HG02840 (cell line): ENCODE data around the gene XRCC1.

Source experiments
- ATAC-seq: cut with Tn5 transposase; IDR thresholded peaks from one replicate; pipeline ENCODE4 v1.9.1; 2021; ENCODE audit warnings: mild to moderate bottlenecking, moderate library complexity, moderate number of reproducible peaks; ENCODE audit not compliant: unreplicated experiment, low FRiP score

XRCC1 gene, protein sequence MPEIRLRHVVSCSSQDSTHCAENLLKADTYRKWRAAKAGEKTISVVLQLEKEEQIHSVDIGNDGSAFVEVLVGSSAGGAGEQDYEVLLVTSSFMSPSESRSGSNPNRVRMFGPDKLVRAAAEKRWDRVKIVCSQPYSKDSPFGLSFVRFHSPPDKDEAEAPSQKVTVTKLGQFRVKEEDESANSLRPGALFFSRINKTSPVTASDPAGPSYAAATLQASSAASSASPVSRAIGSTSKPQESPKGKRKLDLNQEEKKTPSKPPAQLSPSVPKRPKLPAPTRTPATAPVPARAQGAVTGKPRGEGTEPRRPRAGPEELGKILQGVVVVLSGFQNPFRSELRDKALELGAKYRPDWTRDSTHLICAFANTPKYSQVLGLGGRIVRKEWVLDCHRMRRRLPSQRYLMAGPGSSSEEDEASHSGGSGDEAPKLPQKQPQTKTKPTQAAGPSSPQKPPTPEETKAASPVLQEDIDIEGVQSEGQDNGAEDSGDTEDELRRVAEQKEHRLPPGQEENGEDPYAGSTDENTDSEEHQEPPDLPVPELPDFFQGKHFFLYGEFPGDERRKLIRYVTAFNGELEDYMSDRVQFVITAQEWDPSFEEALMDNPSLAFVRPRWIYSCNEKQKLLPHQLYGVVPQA

DNA sequence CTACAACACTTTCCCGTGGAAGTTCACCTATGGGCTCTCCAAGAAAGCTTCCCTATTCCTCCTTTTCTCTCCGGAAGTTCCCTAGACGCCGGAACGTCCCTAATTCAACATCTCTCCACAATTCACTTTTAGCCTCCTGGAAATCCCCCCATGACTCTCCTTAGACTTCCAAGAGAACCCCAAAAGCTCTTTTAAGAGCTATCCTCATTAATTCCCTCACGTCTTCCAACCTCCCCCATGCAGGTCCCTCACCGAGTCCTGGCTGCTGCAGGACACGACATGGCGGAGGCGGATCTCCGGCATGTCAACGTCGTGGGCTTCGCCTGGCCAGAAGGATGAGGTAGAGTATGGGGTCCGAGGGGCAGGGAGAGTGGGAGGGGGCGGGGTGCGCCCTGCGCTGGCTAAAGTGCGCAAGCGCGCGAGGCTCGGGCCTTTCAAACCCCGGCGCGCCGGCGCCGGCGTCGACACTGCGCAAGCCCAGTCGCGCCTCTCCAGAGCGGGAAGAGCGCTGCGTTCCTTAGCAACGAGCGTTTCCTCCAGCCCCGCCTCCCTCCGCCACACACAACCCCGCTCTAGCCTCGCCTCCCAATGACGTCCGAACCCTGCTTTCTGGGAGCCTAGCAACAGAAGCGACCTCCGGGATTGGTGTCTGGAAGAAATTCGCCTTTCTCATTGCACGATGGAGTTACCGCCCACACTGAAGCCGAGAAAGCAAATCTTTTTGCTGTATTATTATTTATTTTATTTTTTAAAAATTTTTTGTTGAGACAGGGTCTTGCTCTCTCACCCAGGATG lies at the start of gene XRCC1, which contains the start of gene PINLYP:
Gene XRCC1, minus strand, starts transcription at position 372 of the 795 bp plus-strand sequence. Its CDS starts 69 bp downstream, at position 303.
Gene PINLYP, plus strand, starts transcription at position 646 of the 795 bp plus-strand sequence. CDS start 1,391 bp downstream, outside the sequence.
- ATAC-seq: peak; percentile 96

DNA sequence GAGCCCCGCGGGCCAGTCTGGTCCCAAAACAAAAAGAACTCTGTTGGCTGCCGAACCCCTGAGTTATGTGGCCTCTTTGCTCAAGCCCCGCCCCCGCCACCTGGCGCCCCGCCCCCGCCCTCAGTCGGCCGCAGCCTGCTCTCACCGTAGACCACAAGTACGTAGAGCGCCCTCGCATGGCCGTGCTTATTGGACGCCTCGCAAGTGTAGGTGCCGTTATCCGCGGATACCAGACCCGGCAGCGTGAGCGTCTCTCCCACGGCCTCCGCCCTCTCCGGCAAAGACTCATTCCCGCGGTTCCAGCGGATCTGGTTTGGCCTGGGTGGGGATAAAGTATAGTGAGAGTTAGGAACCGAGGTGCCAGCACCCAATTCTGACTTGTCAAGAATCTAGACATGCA lies 49.6 kb upstream of the XRCC1 start:
- no peak for ATAC-seq

DNA sequence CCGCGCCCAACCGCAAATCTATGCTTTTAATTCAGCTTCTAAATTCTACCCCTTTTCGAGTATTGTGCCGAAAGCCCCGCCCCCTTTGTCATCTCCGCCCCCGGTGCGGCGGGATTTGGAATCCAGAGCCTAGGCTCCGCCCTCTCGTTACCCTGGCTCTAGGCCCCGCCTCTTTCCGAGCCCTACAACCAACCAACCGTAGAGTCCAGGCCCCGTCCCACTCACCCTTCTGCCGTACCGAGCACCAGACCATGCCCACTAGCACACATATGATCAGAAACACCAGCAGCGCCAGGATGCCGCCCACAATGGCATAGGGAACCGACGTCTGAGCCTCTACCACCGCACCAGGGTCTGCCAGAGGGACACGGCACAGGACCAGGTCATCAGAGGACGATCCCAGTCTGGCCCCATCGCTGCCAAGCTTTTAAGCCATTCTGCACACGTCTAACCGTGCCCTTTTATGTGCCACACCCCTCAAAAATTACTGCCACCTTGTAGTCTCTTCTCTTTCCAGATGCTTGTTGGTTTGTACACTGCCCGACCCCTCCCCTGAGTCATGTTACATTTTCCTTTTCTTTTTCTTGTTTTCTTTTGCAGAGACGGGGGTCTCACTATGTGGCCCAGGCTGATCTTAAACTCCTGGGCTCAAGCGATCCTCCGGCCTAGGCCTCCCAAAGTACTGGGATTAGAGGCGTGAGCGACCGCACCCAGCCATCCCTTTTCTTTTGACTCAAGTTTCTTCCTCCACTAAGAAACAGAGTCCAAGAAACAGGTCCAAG lies 48.8 kb upstream of the XRCC1 start:
- ATAC-seq: no peak

DNA sequence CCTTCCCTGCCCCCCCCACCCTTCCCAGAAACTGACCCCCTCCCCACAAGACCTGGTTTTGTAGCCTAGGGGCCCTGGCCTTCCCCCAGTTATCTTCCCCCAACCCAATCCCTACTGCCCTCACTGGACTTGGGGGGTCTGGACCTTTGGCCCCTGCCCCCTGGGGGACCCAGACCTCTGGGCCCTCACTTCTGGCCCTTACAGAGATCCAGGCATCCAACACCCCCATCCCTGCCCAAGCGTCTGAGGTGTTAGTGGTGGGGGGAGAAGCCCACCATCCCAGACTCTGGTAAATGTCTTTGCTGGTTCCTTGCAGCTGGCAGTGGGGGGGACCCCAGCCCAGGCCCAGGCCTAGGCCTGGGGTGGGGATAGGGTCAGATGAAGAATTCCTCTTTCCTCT lies 47.6 kb upstream of the XRCC1 start:
- ATAC-seq: no peak

DNA sequence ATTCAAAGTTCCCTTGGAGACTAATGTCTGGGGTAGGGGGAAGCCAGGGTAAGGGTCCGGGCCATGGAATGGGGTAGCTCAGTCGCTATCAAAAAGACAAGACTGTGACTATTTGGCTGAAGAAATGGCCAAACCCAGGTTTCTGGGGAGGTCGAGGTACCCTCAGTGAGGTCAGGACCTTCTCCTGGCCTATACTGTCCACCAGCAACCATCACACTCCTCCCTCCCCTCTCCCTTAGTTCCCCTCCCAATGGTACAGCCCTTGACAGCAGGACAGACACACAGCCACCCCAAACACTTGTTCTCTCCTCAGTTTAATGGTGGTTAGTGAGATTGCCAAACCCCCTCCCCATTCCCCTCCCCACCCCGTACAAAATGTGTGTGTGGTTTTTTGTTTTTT lies 46.7 kb upstream of the XRCC1 start:
- ATAC-seq: no peak

DNA sequence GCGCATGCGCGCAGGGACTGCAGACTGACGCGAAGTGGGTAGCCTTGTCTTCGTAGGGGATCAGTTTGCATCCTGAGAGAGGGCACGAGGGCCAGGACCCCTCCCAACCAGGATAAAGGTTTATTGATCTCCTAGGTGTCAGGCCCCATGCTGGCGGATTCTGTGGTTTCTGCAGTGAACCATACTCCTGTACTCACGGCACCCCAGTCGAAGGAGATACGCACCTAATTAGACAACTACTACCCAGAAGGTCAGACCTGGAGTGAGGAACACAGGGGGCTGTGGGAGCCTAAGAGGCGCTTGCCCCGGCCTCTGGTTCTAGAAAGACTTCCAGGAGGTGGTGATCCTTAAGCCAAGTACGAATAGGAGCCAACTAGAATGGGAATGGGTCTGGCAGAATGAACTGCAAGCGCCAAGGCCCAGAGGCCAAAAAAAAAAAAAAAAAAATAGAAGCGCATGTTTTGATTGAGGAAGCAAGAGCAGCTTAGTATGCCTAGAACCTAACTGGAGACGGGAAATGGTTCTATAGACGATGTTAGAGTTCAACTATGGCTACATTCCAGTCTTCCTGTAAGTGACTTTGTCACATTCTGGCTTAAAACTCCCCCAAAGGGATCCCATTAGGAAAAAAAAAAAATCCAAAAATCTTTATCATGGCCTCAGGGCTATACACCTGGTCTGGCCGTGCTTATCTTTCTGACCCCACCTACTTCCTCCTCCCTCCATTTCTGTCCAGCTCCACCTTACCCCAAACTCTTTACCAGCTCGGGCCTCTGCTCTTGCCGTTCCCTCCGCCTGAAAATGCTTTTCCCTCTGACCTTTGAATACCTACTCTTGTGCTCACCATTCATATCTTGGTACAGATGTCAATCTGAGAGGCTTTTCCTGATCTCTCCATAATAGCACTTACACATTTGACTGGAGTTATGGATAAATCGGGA lies 45.0 kb upstream of the XRCC1 start:
- no peak for ATAC-seq

DNA sequence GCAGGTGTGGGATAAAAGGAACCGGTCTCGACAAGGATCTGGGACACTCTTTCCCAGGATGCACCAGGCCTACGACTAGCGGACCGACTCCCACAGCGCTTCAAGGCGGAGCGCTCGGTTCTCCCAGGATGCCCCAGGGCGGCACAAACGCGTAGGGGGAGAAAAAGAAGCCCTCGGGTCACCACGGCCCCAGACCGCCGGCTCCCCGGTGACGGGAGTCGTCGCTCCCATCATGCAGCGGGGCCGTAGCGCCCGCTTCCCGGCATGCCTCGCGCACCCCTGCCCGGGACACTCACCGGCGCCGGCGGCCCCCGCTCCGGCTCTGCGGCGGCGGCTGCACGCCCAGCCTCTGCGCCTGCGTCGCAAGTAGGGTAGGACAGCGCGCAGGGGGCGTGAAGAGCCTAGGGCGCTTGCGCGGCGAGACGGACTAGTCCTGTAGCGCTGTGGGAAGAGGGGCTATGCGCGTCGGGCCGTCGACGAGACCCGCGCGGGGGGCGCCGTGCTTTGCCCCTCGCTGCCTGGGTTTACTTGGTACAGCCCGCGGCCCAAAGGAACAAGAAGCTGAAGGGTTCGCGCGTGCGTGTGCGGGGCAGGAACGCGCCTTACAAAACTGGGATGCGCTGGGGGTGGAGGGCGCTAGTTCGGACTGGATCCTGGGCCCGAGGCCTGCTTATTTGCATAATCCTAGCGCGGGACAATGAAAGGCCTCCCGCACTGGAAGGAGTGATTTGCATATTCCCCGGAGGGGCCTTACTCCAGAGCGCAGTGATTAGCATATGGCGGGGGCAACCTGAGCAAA lies 44.1 kb upstream of the XRCC1 start, which contains the start of gene ZNF428:
Gene ZNF428, minus strand, starts transcription at position 368 of the 799 bp plus-strand sequence. CDS start 5,325 bp downstream, outside the sequence.
- peak; percentile 77 for ATAC-seq

DNA sequence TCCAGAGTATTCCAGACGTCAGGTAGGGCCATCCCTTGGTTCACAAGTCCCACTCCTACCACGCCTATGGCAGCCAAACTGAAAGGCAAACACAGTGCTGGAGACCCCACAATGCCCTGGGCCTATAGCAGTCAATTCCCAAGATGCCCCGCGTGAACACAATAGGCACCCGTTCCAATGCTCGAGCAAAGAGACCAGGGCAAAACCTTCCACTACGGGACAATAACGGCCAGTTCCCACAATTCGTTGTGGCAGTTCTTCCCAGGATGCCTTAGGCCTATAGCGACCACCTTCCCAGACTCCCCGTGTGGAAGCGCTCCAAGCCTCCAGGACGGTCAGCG lies 43.6 kb upstream of the XRCC1 start:
- no peak for ATAC-seq

DNA sequence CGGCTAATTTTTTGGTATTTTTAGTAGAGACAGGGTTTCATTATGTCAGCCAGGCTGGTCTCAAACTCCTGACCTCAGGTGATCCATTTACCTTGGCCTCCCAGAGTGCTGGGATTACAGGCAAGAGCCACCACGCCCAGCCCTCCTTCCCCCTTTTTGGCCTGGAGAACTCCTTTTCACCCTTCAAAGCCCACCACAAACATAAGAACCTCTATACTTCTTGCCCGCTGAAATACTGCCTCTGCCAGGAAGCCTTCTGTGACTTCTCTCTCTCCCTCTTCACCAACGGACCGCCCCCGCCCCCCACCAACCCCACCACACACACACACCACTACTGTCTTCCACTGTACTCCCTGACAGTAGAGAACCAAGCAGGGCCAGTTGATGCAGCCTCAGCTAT lies 41.6 kb upstream of the XRCC1 start:
- no peak for ATAC-seq

DNA sequence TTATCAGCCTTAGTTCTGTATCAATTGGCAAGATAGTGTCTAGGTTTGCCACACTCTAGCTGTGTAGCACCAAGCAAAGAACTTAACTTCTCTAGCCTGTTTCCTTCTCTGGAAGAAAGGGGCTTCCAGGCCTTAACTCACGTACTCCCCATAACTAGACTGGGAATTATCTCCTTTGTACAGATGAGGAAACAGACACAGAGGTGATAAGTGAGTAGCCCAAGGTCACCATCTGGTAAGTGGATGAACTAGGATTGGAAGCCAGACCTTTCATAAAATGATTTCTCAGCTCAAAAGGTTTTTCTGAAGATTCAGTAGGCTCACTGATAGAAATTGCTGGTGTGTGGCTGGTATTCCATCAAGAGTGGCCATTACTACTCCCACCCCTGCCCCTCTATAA lies 41.0 kb upstream of the XRCC1 start:
- no peak for ATAC-seq

DNA sequence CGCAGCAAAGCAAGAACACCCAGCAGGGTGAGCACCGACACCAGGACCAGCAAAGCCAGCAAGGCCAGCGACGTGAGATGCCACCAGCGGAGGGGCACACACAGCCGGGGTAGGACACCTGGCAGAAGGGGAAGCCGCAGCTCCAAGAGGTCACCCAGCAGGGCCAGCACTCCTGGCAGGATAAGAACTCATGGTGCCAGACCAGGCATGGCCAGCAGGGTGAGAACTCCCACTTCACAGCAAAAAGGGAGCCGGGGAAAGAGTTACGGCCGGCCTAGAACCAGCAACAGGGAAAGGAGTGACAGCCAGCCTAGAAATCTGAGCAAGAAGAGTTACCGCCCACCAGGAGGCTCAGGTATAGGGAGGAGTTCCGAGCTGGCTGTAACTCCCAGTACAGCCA lies 37.0 kb upstream of the XRCC1 start:
- ATAC-seq: no peak

DNA sequence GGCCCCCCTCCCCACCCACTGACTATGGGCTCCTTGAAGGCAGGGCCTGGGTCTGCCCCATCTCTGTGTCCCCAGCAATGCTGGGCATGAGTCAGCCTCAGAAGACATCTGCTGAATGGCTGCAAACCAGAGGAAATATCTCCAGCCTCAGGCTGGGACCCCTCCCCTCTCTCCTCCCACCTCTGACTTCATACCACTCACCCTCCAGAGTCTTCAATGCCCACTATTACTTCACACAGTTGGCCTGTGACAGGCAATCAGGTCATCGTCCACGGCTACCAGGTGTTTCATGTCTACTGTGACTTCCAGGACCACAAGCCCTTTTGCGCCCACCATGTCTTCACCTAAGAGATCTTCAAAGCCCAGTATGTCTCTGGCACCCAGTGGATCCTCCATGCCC lies 36.5 kb upstream of the XRCC1 start, which contains the start of gene SRRM5:
Gene SRRM5, plus strand, starts transcription at position 301 of the 400 bp plus-strand sequence. Its CDS starts 34 bp downstream, at position 335.
- ATAC-seq: no peak

DNA sequence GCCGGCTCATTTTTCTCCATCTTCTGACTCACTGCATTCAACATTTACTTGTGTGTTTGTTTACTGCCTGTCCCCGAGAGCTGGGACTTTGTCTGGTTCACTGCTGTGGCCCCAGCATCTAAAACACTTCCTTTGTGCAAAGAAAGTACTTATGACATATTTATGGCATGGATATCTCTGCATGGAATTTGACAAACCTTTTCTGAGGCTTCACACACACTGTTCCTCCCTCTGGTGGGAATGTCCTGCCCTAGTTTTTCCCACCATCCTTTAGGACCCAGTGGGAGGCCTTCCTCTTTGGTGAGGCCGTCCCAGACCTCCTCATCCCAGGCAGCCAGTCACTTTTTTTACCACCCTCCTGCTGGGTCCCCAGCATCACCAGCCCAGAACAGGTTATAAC lies 35.2 kb upstream of the XRCC1 start:
- ATAC-seq: no peak

DNA sequence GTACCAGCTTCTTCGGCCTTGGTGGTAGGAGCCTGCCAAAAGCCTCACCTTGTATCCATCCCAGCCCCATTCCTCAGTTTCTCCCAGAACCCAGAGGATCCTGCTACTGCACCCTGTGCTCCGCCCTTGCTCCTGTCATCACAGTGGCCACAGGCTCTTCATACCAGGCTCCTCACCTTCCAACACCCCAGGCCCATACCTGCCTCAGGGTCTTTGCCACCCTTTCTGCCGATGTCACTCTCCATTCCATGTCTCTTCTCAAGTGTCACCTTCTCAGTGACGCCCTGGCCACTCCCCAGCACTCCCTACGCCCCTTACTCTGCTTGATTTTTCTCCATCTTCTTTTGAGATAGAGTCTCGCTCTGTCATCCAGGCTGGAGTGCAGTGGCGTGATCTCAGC lies 34.5 kb upstream of the XRCC1 start:
- ATAC-seq: no peak

DNA sequence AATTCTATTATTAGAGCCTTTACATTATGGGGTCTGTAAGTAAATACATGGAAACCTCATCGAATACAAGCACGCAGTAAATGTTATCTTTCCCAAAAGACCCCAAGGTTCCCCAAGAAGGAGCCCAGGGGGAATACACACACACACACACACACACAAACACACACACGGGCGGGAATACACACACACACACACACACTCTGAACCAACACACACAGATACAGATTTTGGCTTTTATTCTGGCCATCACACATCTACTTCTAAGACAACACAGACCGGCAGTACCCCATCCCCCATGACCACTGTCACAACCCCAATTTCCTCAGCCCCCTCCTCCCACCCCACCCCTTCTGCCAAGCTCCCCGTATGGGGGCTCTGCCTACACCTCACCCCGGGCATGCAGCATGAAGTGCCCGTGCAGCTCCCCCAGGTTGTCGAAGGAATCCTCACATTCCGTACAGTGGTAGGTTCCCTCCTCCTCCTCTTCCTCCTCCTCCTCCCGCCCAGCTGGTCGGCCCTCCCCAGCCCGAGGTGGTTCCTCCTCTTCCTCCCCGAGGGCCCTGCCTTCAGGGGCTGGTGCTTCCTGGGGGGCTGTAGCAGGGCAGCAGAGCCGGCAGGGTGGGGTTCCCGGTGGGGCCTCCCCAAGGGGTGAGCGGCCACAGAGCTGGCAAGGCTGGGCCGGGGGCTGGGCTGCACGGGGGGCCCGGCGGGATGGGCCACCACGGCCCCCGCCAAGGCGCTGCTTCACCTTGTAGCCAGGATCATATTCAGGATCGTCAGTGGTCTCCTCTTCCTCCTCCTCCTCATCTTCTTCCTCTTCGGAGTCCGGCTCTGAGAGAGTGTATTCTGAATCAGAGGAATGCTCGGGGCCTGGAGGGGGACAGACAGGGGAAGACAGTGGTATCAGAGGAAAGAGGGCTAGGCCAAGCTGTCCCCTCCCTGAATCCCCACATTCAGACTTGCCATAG lies 32.2 kb upstream of the XRCC1 start:
- no peak for ATAC-seq

DNA sequence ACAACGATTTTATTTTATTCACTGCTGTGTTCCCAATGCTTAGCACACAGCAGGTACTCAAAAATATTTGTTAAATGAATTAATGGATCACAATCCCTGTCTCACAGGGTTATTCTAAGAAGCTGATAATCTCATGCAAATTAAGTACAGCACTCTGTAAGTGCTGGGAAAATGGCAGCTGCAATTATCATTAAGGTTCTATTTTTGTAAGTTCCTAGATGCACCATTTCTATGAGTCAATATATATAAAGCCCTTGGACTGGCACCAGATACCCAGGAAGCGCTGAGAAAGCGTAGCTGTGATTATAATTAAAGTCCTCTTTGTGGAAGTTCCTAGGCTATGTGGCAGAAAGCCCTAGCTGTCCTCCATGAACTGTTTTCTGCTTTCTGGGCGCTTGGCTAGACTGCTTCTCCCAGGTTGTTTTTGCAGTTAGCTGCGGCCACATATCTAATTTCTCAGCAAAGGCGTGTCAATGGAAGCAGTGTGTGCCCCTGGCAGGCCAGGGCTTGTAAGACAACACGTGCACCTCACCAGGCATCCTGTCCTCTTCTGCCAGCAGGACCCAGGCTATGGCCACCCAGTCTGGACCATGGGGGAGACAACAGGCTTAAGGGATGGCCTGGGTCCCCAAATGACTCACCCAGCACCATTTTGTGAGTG lies 31.4 kb upstream of the XRCC1 start:
- no peak for ATAC-seq
